Measurements from ENCODE around the gene COL4A1.

COL4A1 gene

GRCh38 chr13:110209950-110210603 lies 96.9 kb downstream of the COL4A1 start:
- intact Hi-C loops (cut with DNase I; ENCODE audit: low total_unique reads), result loop anchor here (10.0 kb wide), 1 partner anchor 505 kb away; the partner anchor contains the start of gene ING1
- Histone ChIP-seq H3K9me3 (no peaks in the 10 kb centered on the region), H3K27ac (peak overlapping the region in 1 of 2 donors; percentile 4), H3K4me1 (peaks cover 3 to 18% (median 12%) of the 10 kb centered on the region in 4 donors), H3K27me3 (no peaks in the 10 kb centered on the region), H3K36me3 (peaks cover 83 to 88% (median 84%) of the 10 kb centered on the region in 3 donors), H3K4me3 (no peak overlapping the region)
- no peak for DNase-seq
- no peak for TF ChIP-seq CTCF (IDR thresholded peaks at IDR 0.05)

- no peaks in the 10 kb centered on the region for H3K4me1 ChIP-seq
- intact Hi-C loops (cut with DNase I; ENCODE audit: low total_unique reads), result no loop called here
- DNase-seq, result no peak
- H3K27ac ChIP-seq, result no peak overlapping the region
- H3K36me3 ChIP-seq, result peaks cover 89 to 96% (median 92%) of the 10 kb centered on the region in 3 donors
- TF ChIP-seq CTCF (IDR thresholded peaks at IDR 0.05), result no peak
- no peaks in the 10 kb centered on the region for H3K9me3 ChIP-seq
- no peaks in the 10 kb centered on the region for H3K27me3 ChIP-seq
- H3K4me3 ChIP-seq, result no peak overlapping the region
Observed at GRCh38 chr13:110208116-110208515, 98.8 kb downstream of the COL4A1 start.

- Histone ChIP-seq H3K4me1 (no peaks in the 10 kb centered on the region), H3K36me3 (peaks cover 89 to 91% (median 89%) of the 10 kb centered on the region in 3 donors)
- TF ChIP-seq CTCF (IDR thresholded peaks at IDR 0.05), result no peak
Observed at GRCh38 chr13:110206996-110207395, 100.0 kb downstream of the COL4A1 start.

GRCh38 chr13:110206185-110206584 lies 100.8 kb downstream of the COL4A1 start:
- Histone ChIP-seq H3K27ac (no peak overlapping the region), H3K36me3 (peaks cover 88 to 91% (median 90%) of the 10 kb centered on the region in 3 donors), H3K4me3 (no peak overlapping the region), H3K9me3 (no peaks in the 10 kb centered on the region), H3K4me1 (no peaks in the 10 kb centered on the region), H3K27me3 (no peaks in the 10 kb centered on the region)
- intact Hi-C loops (cut with DNase I; ENCODE audit: low total_unique reads), result no loop called here
- no peak for DNase-seq
- TF ChIP-seq CTCF (IDR thresholded peaks at IDR 0.05), result no peak

More at GRCh38 chr13:110206996-110207395, 100.0 kb downstream of the COL4A1 start:
- H3K27ac ChIP-seq, result no peak overlapping the region
- no peaks in the 10 kb centered on the region for H3K27me3 ChIP-seq
- no peak for DNase-seq
- intact Hi-C loops (cut with DNase I; ENCODE audit: low total_unique reads), result no loop called here
- no peak overlapping the region for H3K4me3 ChIP-seq
- no peaks in the 10 kb centered on the region for H3K9me3 ChIP-seq

- Histone ChIP-seq H3K4me3 (no peak overlapping the region), H3K27ac (no peak overlapping the region), H3K9me3 (no peaks in the 10 kb centered on the region), H3K4me1 (peaks cover 0 to 10% (median 0%) of the 10 kb centered on the region in 4 donors), H3K27me3 (no peaks in the 10 kb centered on the region), H3K36me3 (peaks cover 80 to 94% (median 84%) of the 10 kb centered on the region in 3 donors)
- DNase-seq, result no peak
- intact Hi-C loops (cut with DNase I; ENCODE audit: low total_unique reads), result no loop called here
- TF ChIP-seq CTCF (IDR thresholded peaks at IDR 0.05), result no peak
Observed at GRCh38 chr13:110201114-110201513, 105.8 kb downstream of the COL4A1 start.

All from tibial artery (tissue), 4 donors.